HuH-7.5 (cell line): ENCODE measurements around the gene UGT2B7.
"Not testable (repeated sequence)": the region's sequence is repeated elsewhere in the genome, so short reads cannot be mapped to it uniquely, and the experiment has no call there.

ENCODE experiments used
- DNase-seq: peaks from one replicate; pipeline ENCODE4 v3.0.0; 2011; ENCODE audit warnings: low spot score

Gene UGT2B7

DNA sequence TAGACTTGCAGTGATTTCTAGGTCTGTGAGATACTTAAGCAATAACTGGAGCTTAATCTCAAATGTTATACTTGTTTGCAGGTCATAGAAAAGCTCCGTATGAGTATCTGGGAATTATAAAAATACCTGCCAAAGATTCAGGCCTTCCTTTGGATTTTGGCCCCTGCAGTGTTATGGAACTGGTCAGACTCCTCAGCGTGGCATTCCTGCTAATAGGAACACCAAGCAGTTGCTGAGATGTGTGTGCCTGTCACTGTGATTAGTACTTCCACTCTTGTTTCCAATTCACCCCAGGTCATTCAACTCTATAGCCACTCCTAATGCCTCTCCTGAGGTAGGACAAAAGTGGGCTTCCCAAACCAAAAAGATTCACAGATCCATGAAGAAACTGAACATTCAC lies 7.8 kb upstream of the UGT2B7 start:
- no peak for DNase-seq

DNA sequence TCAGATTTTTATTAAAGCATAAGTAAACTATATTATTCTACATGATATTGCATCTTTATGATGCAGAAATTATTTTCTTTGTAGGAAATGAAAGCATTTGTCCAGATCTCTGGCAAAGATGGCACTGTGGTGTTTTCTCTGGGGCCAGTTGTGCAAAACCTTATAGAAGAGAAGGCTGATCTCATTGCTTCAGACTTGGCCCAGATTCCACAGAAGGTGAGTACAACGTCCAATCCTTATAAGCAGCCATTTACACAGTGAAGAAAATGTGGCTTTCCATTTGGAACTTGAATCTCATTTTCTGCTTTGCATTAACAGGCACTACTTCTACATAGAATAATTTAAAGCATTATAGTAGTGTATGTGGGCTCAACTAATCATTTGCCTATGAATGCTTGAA lies 6.9 kb upstream of the UGT2B7 start:
- no peak for DNase-seq

DNA sequence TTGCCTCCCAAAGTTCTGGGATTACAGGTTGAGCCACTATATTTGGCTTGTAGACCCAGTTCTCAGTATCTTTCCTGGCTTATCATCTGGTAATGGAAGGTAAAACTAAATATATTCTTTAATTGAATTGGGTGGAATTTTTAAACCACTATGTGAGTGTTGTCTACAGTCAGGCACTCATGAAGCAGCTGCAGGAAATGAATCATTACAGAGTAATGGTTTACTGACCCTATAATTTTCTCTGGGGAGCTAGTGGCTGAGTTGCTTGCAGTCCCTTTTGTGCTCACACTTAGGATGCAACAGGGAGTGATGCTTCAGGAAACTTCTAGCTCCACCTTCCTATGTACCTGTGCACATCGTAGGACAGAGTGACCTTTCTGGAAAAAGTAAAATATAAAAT lies 4.1 kb upstream of the UGT2B7 start:
- DNase-seq = no peak

DNA sequence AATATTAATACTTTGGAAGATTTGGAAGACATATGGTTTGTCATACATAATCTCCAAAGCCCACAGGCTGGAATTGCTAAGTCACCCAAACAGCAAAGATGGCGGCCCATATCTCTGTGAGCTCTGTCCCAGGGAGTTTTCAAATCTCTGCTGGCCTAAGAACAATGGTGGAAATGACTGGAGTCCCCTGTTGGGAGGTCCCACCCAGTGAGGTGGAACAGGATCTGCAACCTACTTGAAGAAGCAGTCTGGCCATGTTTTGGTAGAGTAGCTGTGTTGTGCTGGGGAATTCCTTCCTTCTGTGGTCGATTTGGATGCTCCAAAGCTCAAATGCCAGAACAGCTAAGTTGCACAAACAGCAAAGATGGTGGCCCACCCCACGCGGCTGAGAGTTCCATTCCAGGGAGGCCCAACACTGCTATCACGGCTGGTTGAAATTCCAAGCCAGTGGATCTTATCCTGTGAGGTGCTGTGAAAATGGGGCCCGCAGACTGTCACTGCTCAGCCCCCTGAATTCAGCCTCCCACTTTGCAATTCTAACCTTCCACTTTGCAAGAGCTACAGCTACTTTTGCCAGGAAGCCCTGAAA lies 3.2 kb upstream of the UGT2B7 start:
- no peak for DNase-seq

DNA sequence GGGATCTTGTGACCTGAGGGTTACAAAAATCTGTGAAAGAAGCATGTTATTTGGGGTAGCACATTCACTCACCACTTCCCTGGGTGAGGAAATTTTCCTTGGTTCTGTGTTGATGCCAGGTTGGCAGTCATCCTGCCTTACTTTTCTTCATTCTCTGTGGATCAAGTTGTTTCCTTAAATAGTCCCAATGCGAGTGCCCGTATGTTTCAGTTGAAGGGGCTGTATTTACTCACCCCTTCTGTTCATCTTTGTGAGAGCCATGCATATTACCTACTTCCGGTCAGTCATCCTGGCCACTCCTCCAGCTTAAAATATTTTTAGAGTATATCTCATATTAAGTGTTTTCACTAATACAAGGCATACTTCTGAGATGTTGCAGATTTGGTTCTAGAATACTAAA lies 2.6 kb upstream of the UGT2B7 start:
- no peak for DNase-seq

DNA sequence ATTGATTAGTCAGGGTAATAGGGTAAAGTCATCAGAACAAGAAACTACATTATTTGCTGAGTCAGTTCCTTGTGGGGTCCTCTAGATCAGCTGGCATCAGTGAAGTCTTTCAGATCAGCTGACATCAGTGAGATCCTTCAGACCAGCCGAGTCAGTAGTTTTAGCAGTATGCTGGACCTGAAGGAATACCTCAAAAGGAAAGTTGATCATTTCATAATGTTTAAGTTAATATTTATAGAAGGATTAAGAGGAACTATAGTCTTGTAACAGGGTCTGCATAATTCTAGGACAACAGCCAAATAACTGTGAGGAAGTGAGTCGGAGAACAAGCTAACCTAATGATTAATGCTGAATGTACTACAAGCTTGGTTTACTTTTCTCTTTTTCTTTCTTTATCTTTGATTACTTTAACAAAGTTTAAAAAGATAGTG lies 958 bp upstream of the UGT2B7 start:
- DNase-seq = no peak

DNA sequence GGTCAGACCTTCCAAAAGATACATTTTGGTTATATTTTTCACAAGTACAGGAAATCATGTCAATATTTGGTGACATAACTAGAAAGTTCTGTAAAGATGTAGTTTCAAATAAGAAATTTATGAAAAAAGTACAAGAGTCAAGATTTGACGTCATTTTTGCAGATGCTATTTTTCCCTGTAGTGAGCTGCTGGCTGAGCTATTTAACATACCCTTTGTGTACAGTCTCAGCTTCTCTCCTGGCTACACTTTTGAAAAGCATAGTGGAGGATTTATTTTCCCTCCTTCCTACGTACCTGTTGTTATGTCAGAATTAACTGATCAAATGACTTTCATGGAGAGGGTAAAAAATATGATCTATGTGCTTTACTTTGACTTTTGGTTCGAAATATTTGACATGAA lies 536 bp downstream of the UGT2B7 start:
- DNase-seq = no peak

DNA sequence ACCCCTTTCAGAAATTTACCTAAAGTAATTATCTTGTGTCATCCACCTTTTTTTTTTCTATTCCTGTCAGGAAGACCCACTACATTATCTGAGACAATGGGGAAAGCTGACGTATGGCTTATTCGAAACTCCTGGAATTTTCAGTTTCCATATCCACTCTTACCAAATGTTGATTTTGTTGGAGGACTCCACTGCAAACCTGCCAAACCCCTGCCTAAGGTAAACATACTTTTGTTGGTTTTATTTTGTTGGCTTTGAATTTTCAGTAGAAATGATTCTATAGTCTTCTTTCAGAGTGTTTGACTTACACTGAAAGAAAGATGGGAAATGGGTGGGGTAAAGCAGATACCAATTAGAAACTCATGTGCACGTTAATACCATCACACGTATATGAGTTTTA lies 2.2 kb downstream of the UGT2B7 start:
- no peak for DNase-seq

DNA sequence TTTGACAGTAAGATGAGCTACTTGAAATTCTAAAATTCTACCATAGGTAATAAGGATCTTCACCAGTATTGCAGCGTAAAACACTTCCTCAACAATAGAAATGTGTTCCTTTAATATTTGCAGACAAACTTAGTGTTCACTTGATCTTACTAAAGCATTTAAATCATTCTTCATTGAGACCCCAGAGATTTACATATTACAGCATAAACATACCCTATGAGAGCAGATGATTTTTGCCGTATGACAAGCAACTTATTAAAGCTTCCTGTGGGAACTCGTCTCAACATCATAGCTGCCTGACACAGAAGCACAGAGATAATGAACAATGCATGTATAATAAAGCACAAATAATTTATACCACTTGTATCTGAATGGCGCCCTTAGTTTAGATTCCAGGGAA lies 3.6 kb downstream of the UGT2B7 start:
- no peak for DNase-seq

DNA sequence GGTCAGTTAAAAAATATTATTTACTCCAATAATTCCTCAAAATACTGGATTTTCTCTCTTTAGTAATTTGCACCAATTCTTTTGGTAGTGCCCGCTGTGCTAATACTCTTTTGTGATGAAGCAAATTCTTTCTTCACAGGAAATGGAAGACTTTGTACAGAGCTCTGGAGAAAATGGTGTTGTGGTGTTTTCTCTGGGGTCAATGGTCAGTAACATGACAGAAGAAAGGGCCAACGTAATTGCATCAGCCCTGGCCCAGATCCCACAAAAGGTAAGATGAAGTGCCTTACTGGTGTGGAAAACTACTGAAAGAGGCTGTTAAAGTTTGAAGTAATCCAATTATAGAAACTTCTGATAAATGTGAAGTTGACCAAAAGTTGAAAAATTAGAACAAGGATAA lies 6.4 kb downstream of the UGT2B7 start:
- DNase-seq = not testable (repeated sequence)

DNA sequence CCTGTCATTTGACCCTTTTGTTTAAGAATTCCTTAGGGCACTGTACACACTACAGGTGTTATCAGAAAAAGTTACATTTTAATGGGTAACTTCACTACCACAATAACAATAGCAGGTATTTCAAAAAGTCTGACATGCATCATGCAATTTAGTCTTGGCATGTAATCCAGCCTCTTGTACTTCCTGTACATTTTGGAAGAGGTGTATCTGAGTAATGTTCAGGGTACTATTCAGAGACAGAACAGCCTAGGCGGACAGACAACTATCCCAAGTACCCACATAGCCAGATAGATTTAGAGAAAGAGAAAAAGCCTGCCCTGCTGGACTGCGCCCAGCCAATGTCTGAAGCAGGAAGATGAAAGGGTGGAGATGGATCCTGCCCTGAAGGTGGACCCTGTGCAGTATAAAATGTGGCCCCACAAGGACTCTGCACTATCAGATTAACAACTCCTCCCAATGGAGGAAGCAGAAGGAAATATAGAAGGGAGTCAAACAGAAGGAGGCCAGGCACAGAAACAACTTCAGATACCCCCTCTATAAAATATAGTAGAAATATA lies 8.5 kb downstream of the UGT2B7 start:
- no peak for DNase-seq

DNA sequence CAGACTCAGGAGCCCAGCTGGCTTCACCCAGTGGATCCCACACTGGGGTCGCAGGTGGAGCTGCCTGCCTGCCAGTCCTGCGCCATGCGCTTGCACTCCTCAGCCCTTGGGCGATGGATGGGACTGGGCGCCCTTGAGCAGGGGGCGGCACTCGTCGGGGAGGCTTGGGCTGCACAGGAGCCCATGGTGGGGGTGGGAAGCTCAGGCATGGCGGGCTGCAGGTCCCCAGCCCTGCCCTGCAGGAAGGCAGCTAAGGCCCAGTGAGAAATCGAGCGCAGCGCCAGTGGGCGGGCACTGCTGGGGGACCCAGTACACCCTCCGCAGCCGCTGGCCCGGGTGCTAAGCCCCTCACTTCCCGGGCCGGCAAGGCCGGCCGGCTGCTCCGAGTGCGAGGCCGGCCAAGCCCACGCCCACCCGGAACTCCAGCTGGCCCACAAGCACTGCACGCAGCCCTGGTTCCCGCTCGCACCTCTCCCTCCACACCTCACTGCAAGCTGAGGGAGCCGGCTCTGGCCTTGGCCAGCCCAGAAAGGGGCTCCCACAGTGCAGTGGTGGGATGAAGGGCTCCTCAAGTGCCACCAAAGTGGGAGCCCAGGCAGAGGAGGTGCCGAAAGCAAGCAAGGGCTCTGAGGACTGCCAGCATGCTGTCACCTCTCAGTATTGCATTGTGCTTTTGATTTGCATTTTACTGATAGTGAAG lies 19.0 kb downstream of the UGT2B7 start:
- not testable (repeated sequence) for DNase-seq

DNA sequence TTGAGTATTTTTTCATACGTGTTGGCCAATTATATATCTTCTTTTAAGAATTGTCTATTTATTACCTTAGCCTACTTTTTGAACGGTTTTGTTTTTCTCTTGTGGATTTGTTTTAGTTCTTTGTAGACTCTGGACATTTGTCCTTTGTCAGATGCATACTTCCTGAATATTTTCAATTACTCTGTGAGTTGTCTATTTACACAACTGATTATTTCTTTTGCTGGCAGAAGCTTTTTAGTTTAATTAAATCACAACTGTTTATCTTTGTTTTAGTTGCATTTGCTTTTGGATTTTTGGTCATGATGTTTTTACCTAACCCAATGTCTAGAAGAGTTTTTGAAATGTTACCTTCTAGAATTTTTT lies 19.6 kb downstream of the UGT2B7 start:
- no peak for DNase-seq

DNA sequence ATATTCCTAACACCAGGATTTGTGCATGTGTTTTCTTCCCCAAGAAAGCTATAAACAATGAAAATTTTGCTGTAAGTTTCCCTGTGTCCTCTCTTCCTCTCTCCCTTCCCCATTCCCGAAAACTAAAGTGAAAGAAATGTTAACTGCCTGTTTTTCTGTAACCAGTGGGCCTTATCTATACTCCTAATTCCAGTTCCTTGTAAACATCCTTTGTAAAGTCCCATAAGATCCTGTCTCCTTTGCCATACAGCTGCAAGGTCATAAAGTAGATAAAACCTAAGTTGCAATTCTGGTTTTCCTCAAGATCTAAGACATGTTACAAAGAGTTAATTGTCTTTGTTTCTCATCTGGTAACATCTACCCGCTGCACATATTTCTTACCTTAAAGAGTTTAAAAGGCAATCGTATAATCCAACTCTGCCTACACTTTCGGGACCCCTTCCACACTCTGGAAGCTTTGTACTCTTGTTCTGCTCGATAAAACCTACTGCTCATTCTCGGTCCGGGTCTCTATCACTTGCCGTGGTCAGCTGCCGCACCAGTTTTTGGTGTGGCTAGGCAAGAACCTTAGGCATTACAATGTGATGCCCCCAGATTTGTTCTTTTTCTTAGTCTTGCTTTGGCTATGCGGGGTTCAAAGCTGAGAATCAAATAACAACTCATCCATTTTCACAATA lies 20.5 kb downstream of the UGT2B7 start:
- DNase-seq = no peak

DNA sequence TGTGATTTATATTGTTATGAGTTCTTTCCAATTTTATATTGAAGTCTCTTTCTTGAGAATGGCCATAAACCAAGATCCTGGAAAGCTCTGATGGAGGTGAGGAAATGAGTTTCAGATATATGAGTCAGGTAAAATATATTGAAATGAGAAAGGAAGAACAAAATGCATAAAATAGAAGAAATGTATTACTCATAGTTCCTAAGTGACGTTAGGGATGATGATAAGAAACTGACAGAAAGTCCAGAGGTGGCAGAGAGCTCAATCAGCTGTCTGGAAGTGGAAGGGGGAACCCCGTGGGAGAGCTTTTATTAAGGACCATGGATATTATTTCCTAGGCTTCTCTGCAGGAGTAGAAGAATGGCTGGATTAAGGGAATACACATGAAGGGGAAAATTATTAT lies 24.6 kb downstream of the UGT2B7 start:
- DNase-seq = no peak

DNA sequence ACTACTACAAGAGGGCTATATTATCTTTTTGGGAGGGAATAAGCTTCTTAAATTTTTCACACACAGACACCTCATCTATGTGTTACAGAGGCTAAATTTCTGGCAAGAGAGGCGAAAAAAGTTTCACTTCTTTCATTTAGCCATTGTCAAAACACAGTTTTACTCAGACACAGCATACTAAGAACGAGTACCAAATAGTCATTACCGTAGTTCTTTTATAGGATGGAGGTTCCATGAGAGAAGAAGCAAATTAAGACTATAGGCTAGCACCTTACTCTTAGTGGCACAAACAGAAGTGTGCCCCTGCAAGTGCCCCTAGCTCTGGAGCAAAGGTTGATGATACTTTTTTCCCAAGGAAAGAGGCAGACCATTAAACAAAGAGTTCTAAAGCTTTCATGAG lies 26.2 kb downstream of the UGT2B7 start:
- DNase-seq = no peak

DNA sequence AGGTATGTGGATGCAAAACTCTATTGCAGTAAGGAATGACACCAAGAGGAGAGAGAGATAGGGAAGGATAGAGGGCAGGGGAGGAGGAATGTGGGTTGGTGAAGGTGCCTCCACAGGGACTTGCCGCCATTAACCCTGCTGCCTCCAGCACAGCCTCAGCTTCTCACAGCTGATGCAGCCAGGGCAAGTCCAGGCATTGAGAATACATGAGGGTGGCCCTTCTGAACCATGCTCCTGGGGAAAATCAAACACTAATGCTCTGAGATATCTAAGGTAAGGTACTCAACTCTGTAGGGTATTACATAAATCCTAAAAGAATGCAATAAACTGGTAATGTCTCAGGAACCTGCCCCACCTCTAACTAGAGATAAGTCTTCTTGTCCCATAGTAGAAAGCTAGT lies 28.7 kb downstream of the UGT2B7 start:
- no peak for DNase-seq

DNA sequence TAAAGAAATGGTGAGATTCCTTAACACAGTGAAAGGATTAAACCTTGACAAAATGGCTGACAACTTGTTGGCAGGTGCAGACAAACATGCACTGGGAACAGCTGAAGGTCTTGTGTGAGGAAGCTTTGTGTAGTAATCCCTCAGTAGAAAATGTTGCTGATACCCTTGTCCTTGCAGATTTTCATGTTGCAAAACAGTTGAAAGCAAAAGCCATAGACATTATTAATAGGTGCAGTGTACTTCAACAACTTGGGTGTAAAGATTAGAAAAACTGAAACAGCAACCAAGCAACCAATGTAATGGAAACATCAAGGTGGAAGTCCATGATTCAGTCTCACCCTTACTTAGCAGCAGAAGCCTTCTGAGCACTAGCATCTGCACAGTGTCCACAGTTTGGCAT lies 29.8 kb downstream of the UGT2B7 start:
- no peak for DNase-seq

DNA sequence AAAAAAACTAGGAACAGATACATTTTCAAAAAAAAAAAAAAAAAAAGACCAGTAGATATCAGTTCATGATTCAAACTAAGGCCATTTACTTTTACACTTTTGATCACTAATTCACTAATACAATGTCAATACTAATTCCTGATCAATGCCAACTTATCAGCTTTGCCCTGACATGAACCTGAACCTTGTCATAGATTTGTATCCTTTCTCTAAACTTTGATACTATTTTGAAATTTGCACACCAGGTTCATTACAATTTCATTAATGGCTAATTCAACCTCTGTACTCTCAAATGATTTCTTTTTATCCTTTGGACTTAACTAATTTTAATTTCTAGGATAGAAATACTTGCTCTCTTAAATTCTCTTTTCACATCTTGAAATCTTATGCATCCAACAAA lies 37.7 kb downstream of the UGT2B7 start:
- DNase-seq = no peak

DNA sequence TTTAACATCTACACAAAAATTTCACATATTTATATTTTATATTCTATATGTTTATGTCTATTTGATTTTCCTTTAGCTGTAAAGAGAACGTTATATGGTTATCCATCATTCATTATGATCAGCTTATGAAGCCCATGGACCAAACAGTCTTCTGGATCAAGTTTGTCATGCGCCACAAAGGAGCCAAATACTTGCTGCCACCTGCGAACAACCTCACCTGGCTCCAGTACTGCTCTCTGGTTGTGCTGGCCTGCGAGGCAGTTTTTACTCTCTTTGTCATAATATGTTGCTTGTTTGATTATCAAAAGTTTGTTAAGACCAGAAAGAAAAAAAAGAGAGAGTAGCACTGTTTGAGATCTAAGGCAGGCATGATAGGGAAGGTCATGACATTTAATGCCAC lies 38.2 kb downstream of the UGT2B7 start:
- no peak for DNase-seq

DNA sequence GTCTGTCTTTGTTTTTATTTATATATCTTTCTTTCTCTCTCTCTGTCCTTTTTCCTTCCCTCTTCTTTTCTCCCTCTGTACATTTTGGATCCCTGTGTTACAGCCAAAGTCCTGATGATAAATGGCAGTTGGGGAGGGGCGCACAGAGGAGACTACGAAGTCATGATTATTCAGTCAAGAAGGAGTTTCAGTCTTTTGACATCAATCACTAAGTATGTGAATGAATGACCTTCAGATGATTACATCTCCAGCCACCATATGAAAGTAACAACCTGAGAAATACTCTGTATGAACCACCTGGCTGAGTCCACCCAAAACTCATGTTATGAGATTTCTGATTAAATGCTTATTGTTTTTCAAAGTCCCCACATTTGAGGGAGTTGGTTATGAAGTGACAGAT lies 45.0 kb downstream of the UGT2B7 start:
- no peak for DNase-seq

DNA sequence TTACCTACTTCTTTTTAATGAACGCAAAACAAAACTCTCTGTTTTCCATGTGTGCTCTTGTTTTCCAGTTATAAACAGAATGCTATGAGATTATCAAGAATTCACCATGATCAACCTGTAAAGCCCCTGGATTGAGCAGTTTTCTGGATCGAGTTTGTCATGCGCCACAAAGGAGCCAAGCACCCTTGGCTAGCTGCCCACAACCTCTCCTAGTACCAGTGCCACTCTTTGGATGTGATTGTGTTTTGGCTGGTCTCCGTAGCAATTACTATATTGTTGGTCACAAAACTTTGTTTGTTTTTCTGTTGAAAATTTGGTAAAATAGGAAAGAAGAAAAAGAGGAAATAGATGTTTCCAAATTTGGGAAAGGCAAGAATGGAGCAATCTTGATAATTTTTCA lies 51.1 kb downstream of the UGT2B7 start:
- DNase-seq = no peak

DNA sequence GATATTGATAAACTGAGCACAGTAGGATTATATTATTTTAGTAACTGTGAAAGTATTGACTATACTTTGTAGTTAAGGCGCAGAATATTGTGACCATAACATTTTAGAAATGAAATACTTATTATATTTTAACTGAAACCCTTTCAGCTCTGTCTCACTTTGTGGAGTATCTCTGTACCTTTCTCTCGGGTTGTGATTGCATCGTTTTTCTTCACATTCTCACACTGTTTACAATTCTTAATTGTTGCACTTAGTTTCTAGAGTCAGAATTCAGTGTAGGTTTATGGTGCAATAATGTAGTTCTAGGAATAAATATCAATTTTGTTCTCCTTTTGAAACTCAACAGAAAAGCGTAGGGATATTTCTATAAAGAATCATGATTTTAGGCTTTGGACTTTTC lies 57.7 kb downstream of the UGT2B7 start:
- no peak for DNase-seq

DNA sequence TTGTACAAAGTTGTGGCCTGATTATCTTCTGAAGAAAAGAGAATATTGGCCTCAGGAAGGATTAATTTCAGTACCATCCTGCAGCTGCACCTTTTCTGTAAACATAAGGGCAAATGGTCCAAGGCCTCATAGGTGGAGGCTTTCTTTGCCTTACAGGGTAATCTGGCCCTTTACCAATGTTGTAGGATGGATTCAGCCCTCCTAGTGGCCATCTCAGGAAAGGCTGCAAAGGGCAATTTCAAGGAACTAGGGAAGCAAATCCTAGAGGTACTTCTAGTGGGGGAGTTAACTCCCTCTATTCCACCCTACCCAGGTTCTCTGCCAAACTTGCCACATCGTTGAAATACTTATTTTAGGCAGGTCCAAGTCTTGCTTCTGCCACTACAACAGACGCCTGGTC lies 60.6 kb downstream of the UGT2B7 start:
- DNase-seq = no peak
